ENCODE results near the gene WASL.

WASL gene

GRCh38 chr7:123633553-123633952, 115.2 kb downstream of the WASL start:
- Histone ChIP-seq H3K4me1 (ENCODE audit: control insufficient read depth, insufficient read depth, low read length) (no peaks in the 10 kb centered on the region), H3K9ac (ENCODE audit: low read length in 2 of 2) (no peak overlapping the region), H3K36me3 (ENCODE audit: control insufficient read depth in 2 of 2, insufficient read depth in 2 of 2, low read length in 2 of 2) (no peaks in the 10 kb centered on the region), H3K9me3 (ENCODE audit: control insufficient read depth in 2 of 2, low read length in 2 of 2) (no peaks in the 10 kb centered on the region), H3K27me3 (ENCODE audit: control insufficient read depth in 1 of 2, insufficient read depth in 2 of 2, low read length in 2 of 2) (peaks cover 0 to under 1% of the 10 kb centered on the region in 2 donors), H3K27ac (ENCODE audit: low read length) (no peak overlapping the region), H3K4me3 (ENCODE audit: low read length in 2 of 2) (no peak overlapping the region)

- Histone ChIP-seq H3K4me1 (ENCODE audit: control insufficient read depth, insufficient read depth, low read length) (no peaks in the 10 kb centered on the region), H3K27ac (ENCODE audit: low read length) (no peak overlapping the region), H3K4me3 (ENCODE audit: low read length in 2 of 2) (no peak overlapping the region)
Observed at GRCh38 chr7:123632808-123633207, 116.0 kb downstream of the WASL start.

More at GRCh38 chr7:123632808-123633207, 116.0 kb downstream of the WASL start:
- Histone ChIP-seq H3K27me3 (ENCODE audit: control insufficient read depth in 1 of 2, insufficient read depth in 2 of 2, low read length in 2 of 2) (no peaks in the 10 kb centered on the region), H3K9me3 (ENCODE audit: control insufficient read depth in 2 of 2, low read length in 2 of 2) (no peaks in the 10 kb centered on the region), H3K9ac (ENCODE audit: low read length in 2 of 2) (no peak overlapping the region), H3K36me3 (ENCODE audit: control insufficient read depth in 2 of 2, insufficient read depth in 2 of 2, low read length in 2 of 2) (no peaks in the 10 kb centered on the region)
